Fibroblast of skin of right quadriceps (primary cell): ENCODE measurements around the gene ALB.
"Not testable (repeated sequence)": the region's sequence is repeated elsewhere in the genome, so short reads cannot be mapped to it uniquely, and the experiment has no call there.

ENCODE experiments used
- DNase-seq: peaks from one replicate; pipeline ENCODE4 v3.0.0-alpha.2; 2013

ALB gene

GRCh38 chr4:73404042-73404441 is at the start of gene ALB:
TSS of gene ALB (plus strand) at chr4:73404287. CDS start at chr4:73404328, 41 bp downstream.
- no peak for DNase-seq

GRCh38 chr4:73357174-73357573 is 46.9 kb upstream of the ALB start:
- not testable (repeated sequence) for DNase-seq

DNA sequence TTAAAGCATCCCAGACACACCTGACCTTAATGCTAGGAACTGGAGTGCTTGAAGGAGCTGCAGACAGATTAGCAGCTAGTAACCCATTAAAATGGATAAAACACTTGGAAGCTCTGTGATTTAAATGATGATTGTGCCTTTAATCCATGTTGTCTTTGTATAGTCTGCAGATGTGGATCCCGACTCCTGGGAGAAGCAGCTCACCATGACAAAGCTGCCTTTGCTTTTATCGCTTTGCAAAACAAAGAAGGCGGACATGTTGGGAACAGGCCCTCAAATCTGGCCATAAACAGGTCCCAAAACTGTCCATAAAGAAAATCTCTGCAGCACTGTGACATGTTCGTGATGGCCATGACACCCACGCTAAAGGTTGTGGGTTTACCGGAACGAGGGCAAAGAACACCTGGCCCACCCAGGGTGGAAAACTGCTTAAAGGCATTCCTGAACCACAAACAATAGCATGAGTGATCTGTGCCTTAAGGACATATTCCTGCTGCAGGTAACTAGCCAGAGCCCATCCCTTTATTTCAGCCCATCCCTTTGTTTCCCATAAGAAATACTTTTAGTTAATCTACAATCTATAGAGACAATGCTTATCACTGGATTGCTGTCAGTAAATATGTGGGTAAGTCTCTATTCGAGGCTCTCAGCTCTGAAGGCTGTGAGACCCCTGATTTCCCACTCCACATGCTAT is 34.4 kb upstream of the ALB start:
- not testable (repeated sequence) for DNase-seq

DNA sequence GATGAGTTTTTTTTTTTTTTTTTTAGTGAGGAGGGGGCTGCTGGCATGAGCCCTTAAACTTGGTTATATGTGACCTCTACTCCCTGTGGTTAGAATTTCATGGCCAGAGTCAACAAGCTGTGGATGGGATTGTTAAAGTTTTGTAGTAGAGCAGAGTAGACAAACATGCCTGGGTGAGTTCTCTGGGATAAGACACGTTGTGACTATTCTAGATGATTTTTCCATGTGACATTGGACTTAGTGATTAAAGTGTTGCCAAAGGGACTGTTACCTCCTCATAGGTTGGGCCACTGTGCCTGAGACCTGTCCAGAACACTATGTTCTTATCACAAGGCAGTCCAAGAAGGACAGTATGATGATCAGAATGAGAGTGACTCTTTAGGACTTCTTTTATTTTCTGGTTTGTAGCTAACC is 28.8 kb upstream of the ALB start:
- no peak for DNase-seq

DNA sequence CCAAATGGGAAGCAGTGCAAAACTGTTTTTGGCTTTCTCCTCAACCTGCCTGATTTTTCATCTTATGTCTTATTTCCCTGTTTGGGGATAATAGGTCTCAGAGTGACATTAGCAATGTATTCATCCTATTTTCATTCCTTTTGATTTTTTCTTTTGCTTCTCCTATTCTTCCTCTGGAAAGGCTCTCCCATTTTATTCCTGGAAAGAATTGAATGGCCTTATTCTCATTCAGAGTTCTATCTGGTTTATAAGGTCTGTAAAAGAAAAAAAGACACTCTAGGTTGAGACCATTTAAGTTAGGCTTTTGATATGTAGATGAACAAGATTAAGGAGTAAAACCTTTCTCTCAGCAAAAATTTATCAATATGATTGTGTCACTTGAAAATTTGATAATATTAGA is 27.8 kb upstream of the ALB start:
- DNase-seq = no peak

DNA sequence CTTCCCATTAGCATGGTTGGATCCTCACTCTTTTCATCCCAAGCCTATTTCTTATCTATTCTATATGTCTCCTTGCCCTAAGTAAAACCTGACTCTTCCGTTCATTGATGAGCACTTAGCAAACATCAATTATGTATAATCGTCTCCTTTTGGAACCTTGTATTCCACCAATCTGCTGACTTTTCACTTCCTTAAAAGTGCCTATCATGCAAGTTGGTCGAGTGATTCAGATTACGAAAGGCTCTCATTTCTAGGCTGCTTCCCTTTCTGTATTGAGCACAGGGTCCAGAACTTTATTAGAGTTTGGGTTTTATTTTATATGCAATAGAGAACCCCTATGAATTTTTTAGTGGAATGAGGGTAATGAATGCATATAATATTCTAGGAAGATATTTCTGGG is 27.1 kb upstream of the ALB start:
- DNase-seq = no peak

DNA sequence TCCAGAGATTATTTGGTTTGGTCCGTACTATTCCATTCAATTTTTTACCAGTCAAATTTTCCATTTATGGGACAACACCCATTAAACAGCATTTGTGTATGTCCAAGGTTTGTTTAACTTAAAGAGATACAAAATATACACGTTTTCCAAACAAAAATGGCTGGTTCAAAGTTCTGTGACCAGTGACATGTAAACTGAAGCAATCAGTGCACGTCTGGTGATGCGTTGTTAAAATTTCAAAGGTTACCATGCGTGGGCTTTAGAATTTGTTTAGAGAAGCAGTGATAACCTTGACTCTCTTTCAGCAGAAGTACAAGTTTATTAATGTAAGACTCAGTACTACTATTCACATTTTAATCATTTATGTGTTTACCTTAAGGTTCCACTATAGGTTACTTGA is 25.2 kb upstream of the ALB start:
- no peak for DNase-seq

GRCh38 chr4:73379946-73380345 is 24.1 kb upstream of the ALB start:
- DNase-seq = no peak

DNA sequence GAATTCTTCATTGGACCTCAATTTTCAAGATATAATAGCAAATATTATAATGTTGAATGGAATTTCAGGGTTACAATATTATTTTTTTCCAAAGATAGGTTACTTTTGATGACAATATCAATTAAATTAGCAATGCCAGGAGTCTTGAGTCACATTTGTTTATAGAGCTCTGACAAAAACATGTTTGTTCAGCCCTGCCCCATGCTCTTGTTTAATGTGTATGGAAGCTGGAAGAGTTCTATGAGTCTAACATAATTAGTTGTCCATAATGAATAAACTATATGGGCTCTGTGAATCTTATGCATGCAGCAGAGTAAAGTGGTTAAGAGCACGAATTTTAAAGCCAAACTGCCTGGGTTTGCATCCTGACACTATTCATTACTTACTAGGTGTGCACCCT is 22.9 kb upstream of the ALB start:
- DNase-seq = no peak

DNA sequence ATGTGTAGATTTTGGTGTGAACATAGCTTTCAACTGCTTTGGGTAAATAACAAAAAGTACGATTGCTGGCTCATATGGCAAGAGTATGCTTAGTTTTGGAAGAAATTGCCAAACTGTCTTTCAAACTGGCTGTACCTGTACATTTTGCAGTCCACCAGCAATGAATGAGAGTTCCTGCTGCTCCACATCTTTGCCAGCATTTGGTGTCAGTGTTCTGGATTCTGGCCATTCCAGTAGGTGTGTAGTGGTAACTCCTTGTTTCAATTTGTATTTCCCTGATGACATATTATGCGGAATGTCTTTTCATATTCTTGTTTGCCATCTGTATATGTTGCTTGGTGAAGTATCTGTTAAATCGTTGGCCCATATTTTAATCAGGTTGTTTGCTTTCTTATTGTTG is 20.6 kb upstream of the ALB start:
- DNase-seq = no peak

GRCh38 chr4:73387552-73387951 is 16.5 kb upstream of the ALB start:
- DNase-seq = no peak

DNA sequence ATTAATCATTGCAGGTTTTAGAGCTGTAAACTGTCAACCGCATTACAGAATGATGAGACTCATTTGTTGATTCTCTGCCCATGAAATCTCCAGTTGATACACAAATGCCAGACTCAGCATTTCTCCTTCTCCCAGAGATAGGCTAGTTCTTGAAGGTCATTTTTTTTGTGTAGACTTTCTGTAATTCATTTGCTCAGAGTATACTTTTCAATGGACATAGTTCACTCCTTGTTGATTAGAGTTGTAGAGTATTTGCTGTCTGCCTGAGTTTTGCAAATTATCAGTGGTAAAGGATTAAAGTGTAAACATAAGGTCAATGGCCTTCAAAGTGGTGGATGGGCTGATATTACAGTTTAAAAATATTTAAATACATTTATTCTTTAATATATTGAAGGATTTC is 15.2 kb upstream of the ALB start:
- no peak for DNase-seq

DNA sequence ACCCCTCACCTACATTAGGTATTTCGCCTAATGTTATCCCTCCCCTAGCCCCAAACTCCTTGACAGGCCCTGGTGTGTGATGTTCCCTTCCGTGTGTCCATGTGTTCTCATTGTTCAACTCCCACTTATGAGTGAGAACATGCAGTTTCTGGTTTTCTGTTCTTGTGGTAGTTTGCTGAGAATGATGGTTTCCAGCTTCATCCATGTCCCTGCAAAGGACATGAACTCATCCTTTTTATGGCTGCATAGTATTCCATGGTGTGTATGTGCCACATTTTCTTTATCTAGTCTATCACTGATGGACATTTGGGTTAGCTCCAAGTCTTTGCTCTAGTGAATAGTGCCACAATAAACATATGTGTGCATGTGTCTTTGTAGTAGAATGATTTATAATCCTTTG is 14.4 kb upstream of the ALB start:
- not testable (repeated sequence) for DNase-seq

DNA sequence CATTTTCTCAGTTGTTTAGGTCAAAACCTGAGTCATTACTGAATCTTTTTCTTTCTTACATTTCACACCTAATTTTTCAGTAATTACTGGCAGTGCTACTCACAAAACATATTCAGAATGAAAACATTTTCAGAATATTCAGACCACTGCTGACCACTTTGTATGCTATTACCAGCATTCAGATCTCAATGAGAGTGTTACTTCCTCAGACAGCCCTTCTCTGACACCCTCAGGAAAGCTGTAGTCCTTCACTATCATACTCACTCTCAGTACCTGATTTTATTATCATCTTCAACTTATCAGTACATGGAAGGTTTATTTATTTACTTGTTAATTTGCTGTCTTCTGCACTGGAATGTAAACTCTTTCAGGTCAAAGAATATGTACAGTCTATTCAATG is 12.3 kb upstream of the ALB start:
- no peak for DNase-seq

- DNase-seq = no peak
Measured at GRCh38 chr4:73392936-73393335, 11.2 kb upstream of the ALB start.

- no peak for DNase-seq
Measured at GRCh38 chr4:73396304-73396703, 7.8 kb upstream of the ALB start.

- DNase-seq = no peak
Measured at GRCh38 chr4:73396993-73397972, 6.8 kb upstream of the ALB start.

- DNase-seq = no peak
Measured at GRCh38 chr4:73401412-73401811, 2.7 kb upstream of the ALB start.

DNA sequence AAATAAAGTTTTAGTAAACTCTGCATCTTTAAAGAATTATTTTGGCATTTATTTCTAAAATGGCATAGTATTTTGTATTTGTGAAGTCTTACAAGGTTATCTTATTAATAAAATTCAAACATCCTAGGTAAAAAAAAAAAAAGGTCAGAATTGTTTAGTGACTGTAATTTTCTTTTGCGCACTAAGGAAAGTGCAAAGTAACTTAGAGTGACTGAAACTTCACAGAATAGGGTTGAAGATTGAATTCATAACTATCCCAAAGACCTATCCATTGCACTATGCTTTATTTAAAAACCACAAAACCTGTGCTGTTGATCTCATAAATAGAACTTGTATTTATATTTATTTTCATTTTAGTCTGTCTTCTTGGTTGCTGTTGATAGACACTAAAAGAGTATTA is 370 bp downstream of the ALB start:
- no peak for DNase-seq

DNA sequence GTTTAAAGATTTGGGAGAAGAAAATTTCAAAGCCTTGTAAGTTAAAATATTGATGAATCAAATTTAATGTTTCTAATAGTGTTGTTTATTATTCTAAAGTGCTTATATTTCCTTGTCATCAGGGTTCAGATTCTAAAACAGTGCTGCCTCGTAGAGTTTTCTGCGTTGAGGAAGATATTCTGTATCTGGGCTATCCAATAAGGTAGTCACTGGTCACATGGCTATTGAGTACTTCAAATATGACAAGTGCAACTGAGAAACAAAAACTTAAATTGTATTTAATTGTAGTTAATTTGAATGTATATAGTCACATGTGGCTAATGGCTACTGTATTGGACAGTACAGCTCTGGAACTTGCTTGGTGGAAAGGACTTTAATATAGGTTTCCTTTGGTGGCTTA is 1.1 kb downstream of the ALB start:
- DNase-seq = no peak

DNA sequence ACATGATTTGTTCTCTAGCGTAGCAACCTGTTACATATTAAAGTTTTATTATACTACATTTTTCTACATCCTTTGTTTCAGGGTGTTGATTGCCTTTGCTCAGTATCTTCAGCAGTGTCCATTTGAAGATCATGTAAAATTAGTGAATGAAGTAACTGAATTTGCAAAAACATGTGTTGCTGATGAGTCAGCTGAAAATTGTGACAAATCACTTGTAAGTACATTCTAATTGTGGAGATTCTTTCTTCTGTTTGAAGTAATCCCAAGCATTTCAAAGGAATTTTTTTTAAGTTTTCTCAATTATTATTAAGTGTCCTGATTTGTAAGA is 2.4 kb downstream of the ALB start:
- no peak for DNase-seq

- no peak for DNase-seq
Measured at GRCh38 chr4:73407227-73407673, 3.2 kb downstream of the ALB start.

DNA sequence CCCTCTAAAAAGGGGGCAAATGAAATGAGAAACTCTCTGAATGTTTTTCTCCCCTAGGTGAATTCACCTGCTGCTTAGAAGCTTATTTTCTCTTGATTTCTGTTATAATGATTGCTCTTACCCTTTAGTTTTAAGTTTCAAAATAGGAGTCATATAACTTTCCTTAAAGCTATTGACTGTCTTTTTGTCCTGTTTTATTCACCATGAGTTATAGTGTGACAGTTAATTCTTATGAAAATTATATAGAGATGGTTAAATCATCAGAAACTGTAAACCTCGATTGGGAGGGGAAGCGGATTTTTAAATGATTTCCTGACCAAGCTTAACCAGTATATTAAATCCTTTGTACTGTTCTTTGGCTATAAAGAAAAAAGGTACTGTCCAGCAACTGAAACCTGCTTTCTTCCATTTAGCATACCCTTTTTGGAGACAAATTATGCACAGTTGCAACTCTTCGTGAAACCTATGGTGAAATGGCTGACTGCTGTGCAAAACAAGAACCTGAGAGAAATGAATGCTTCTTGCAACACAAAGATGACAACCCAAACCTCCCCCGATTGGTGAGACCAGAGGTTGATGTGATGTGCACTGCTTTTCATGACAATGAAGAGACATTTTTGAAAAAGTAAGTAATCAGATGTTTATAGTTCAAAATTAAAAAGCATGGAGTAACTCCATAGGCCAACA is 4.2 kb downstream of the ALB start:
- no peak for DNase-seq
